ENCODE results near the gene IRAK2. TPM values are rescaled to one million over a fixed set of nuclear protein-coding genes. Genes with fewer than 3 reads are reported as not detected.

Gene IRAK2
- total RNA-seq, 2 donors from 2014 or later = 0.26 to 0.40 TPM

DNA sequence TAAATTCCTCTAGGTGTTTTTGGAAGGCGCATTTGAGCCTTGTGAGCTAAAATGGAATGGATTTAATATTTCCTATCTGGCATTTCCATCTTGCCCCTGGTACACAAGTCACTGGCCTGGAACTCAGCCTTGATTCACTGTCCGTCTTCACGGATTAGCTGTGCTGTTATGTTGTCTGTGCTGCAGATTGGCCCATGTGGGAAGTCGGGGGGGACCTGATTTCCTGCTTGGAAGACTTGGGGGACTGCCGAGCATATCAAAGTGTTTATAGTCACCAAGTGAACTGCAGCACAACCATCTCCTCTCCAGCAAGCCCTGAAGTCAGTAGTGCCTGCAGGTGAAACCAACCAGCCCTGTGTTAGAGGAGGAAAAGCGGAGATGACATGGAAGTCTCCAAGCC, 115.9 kb downstream of the IRAK2 start:
- Mint-ChIP-seq H3K27me3 (ENCODE audit: insufficient read depth) (no peaks in the 10 kb centered on the region), H3K4me1 (peaks cover 13% of the 10 kb centered on the region), H3K27ac (no peak overlapping the region), H3K4me3 (no peak overlapping the region), H3K36me3 (ENCODE audit: low read depth) (peaks cover 36% of the 10 kb centered on the region), H3K9me3 (no peaks in the 10 kb centered on the region)
- Histone ChIP-seq H3K4me1 (ENCODE audit: control insufficient read depth, insufficient read depth, low read length) (no peaks in the 10 kb centered on the region), H3K4me3 (ENCODE audit: low read length) (no peak overlapping the region), H3K36me3 (ENCODE audit: control insufficient read depth, insufficient read depth, low read length) (peaks cover 45% of the 10 kb centered on the region), H3K27ac (ENCODE audit: low read depth, low read length) (no peak overlapping the region), H3K27me3 (ENCODE audit: control insufficient read depth, insufficient read depth, low read length, poor library complexity, severe bottlenecking) (no peaks in the 10 kb centered on the region), H3K9ac (ENCODE audit: extremely low read depth, low read length, poor library complexity, severe bottlenecking) (no peak overlapping the region), H3K9me3 (ENCODE audit: control insufficient read depth, low read length) (no peaks in the 10 kb centered on the region)
- TF ChIP-seq, protein P1, sequence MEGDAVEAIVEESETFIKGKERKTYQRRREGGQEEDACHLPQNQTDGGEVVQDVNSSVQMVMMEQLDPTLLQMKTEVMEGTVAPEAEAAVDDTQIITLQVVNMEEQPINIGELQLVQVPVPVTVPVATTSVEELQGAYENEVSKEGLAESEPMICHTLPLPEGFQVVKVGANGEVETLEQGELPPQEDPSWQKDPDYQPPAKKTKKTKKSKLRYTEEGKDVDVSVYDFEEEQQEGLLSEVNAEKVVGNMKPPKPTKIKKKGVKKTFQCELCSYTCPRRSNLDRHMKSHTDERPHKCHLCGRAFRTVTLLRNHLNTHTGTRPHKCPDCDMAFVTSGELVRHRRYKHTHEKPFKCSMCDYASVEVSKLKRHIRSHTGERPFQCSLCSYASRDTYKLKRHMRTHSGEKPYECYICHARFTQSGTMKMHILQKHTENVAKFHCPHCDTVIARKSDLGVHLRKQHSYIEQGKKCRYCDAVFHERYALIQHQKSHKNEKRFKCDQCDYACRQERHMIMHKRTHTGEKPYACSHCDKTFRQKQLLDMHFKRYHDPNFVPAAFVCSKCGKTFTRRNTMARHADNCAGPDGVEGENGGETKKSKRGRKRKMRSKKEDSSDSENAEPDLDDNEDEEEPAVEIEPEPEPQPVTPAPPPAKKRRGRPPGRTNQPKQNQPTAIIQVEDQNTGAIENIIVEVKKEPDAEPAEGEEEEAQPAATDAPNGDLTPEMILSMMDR (conservative IDR thresholded peaks at IDR 0.05) = peak; percentile 4
- 92 to 97% methylated on average over 4 to 6 of the region's 6 CpGs for WGBS, 2 experiments (ENCODE audit: insufficient coverage in 1 of 2, insufficient read length in 1 of 2)
- no peak for DNase-seq

DNA sequence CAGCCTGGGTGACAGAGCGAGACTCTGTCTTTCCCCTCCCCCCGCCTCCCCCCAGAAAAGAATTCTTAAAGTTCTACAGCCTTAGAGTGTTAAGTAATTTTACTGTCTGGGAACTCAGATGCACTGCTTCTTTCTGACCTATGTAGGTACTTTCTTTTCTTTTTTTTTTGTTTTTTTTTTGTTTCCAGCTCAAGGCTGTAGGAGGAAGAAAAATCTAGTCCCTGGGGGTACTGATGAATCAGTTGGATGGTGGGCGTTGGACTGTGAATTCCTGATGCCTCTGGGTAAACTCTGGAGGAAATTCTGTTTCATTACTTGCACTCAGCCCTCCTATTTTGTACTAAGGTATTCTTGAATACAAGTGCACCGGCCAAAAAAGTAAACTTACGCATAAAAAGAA, 117.2 kb downstream of the IRAK2 start:
- peaks cover 20% of the 10 kb centered on the region for H3K4me1 Mint-ChIP-seq
- no peak overlapping the region for H3K9ac ChIP-seq (ENCODE audit: extremely low read depth, low read length, poor library complexity, severe bottlenecking)
- H3K4me3 Mint-ChIP-seq = no peak overlapping the region
- H3K9me3 Mint-ChIP-seq = no peaks in the 10 kb centered on the region
- H3K9me3 ChIP-seq (ENCODE audit: control insufficient read depth, low read length) = no peaks in the 10 kb centered on the region
- no peaks in the 10 kb centered on the region for H3K4me1 ChIP-seq (ENCODE audit: control insufficient read depth, insufficient read depth, low read length)
- TF ChIP-seq, protein P1 (conservative IDR thresholded peaks at IDR 0.05) = no peak
- H3K36me3 ChIP-seq (ENCODE audit: control insufficient read depth, insufficient read depth, low read length) = peaks cover 41% of the 10 kb centered on the region
- H3K27me3 ChIP-seq (ENCODE audit: control insufficient read depth, insufficient read depth, low read length, poor library complexity, severe bottlenecking) = no peaks in the 10 kb centered on the region
- no peak for DNase-seq
- peaks cover 33% of the 10 kb centered on the region for H3K36me3 Mint-ChIP-seq (ENCODE audit: low read depth)
- H3K27ac ChIP-seq (ENCODE audit: low read depth, low read length) = no peak overlapping the region
- 93 to 94% methylated on average over 2 to 4 of the region's 5 CpGs for WGBS, 2 experiments (ENCODE audit: insufficient coverage in 1 of 2, insufficient read length in 1 of 2)
- H3K27me3 Mint-ChIP-seq (ENCODE audit: insufficient read depth) = no peaks in the 10 kb centered on the region
- H3K4me3 ChIP-seq (ENCODE audit: low read length) = no peak overlapping the region
- H3K27ac Mint-ChIP-seq = no peak overlapping the region

DNA sequence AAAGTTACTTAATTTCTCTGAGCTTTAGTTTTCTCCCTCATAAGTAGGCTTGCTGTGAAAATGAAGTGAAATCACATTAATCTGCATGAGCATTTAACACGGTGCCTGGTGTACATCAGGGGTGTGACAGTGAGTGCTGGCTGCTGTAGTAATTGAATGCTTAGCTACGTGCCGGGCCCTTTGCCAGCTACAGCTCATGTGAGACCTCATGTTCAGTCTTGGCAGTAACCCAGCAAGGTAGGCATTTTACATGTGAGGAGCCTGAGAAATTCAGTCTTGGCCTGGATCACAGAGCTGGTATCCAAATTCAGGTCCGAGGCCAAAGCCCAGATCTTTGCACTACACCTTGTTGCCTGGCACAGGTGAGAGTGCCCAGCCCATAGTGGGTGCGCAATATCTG, 118.9 kb downstream of the IRAK2 start:
- Histone ChIP-seq H3K27me3 (ENCODE audit: control insufficient read depth, insufficient read depth, low read length, poor library complexity, severe bottlenecking) (no peaks in the 10 kb centered on the region), H3K9me3 (ENCODE audit: control insufficient read depth, low read length) (no peaks in the 10 kb centered on the region), H3K4me3 (ENCODE audit: low read length) (no peak overlapping the region), H3K4me1 (ENCODE audit: control insufficient read depth, insufficient read depth, low read length) (no peaks in the 10 kb centered on the region), H3K9ac (ENCODE audit: extremely low read depth, low read length, poor library complexity, severe bottlenecking) (no peak overlapping the region), H3K27ac (ENCODE audit: low read depth, low read length) (no peak overlapping the region), H3K36me3 (ENCODE audit: control insufficient read depth, insufficient read depth, low read length) (peaks cover 45% of the 10 kb centered on the region)
- Mint-ChIP-seq H3K4me1 (peaks cover 25% of the 10 kb centered on the region), H3K9me3 (no peaks in the 10 kb centered on the region), H3K36me3 (ENCODE audit: low read depth) (peaks cover 33% of the 10 kb centered on the region), H3K27ac (no peak overlapping the region), H3K27me3 (ENCODE audit: insufficient read depth) (no peaks in the 10 kb centered on the region), H3K4me3 (no peak overlapping the region)
- TF ChIP-seq, protein P1 (conservative IDR thresholded peaks at IDR 0.05) = no peak
- DNase-seq = no peak
- WGBS, 2 experiments (ENCODE audit: insufficient coverage in 1 of 2, insufficient read length in 1 of 2) = 95 to 100% methylated on average over 4 to 5 of the region's 5 CpGs

All from endodermal cell (in vitro differentiated cells).